Sigmoid colon (tissue), 4 donors: ENCODE data around the gene PER3.

Experiments
- EP300 ChIP-seq, 4 donors: sonication (generic); formaldehyde crosslinking; IDR thresholded peaks; one replicate each; pipeline ENCODE4 v1.6.1; 2017; ENCODE audit warnings: antibody characterized with exemption in 4 of 4
- POLR2A ChIP-seq, 2 donors: fragments of 450-650 bp; IDR thresholded peaks; one replicate each; pipeline ENCODE4 v1.6.1; 2016; ENCODE audit warnings: antibody characterized with exemption in 2 of 2, mild to moderate bottlenecking in 2 of 2, moderate library complexity in 2 of 2
- TF ChIP-seq, protein P1 (sequence below), 4 experiments: fragments of 450-650 bp in 3 of 4; fragments of 200-600 bp in 1 of 4; IDR thresholded peaks; one replicate each; pipeline ENCODE4 v1.5.1; 2016 to 2019; ENCODE audit warnings: antibody characterized with exemption in 4 of 4, mild to moderate bottlenecking in 3 of 4, moderate library complexity in 2 of 4

DNA sequence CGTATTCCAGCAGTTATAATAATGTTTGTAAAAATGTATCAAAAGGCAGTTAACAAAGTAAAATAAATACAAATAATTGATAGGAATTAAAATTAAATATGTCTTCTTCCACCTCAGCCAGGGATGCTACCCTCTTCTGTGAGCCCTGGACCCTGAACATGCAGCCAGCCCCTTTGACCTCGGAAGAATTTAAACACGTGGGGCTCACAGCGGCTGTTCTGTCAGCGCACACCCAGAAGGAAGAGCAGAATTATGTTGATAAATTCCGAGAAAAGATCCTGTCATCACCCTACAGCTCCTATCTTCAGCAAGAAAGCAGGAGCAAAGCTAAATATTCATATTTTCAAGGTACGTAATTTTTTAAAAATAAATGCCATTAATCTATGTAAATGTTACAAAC, 42.3 kb downstream of the PER3 start:
- TF ChIP-seq, protein P1, sequence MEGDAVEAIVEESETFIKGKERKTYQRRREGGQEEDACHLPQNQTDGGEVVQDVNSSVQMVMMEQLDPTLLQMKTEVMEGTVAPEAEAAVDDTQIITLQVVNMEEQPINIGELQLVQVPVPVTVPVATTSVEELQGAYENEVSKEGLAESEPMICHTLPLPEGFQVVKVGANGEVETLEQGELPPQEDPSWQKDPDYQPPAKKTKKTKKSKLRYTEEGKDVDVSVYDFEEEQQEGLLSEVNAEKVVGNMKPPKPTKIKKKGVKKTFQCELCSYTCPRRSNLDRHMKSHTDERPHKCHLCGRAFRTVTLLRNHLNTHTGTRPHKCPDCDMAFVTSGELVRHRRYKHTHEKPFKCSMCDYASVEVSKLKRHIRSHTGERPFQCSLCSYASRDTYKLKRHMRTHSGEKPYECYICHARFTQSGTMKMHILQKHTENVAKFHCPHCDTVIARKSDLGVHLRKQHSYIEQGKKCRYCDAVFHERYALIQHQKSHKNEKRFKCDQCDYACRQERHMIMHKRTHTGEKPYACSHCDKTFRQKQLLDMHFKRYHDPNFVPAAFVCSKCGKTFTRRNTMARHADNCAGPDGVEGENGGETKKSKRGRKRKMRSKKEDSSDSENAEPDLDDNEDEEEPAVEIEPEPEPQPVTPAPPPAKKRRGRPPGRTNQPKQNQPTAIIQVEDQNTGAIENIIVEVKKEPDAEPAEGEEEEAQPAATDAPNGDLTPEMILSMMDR (IDR thresholded peaks at IDR 0.05), result no peak
- no peak for TF ChIP-seq POLR2A (IDR thresholded peaks at IDR 0.05)
- no peak for TF ChIP-seq EP300 (IDR thresholded peaks at IDR 0.05)
